CD4-positive, alpha-beta T cell treated with Interleukin-17A for 4 hours (primary cell): Measurements from ENCODE around the gene SGCD.

ENCODE experiments used
- DNase-seq: peaks from one replicate; pipeline ENCODE4 v3.0.0-alpha.2; 2020; ENCODE audit warnings: mixed read lengths

Gene SGCD

GRCh38 chr5:156706631-156707030 is 379.7 kb downstream of the SGCD start:
- DNase-seq = no peak

GRCh38 chr5:156707750-156708149 is 380.8 kb downstream of the SGCD start:
- no peak for DNase-seq

- no peak for DNase-seq
Observed at GRCh38 chr5:156715287-156715686, 388.3 kb downstream of the SGCD start.

GRCh38 chr5:156716591-156717380 is 389.8 kb downstream of the SGCD start:
- no peak for DNase-seq

- DNase-seq = no peak
Observed at GRCh38 chr5:156718985-156719384, 392.0 kb downstream of the SGCD start.

- no peak for DNase-seq
Observed at GRCh38 chr5:156722358-156722757, 395.4 kb downstream of the SGCD start.

- DNase-seq = no peak
Observed at GRCh38 chr5:156735477-156735876, 408.5 kb downstream of the SGCD start.

GRCh38 chr5:156741516-156741915 is 414.6 kb downstream of the SGCD start:
- no peak for DNase-seq

- DNase-seq = no peak
Observed at GRCh38 chr5:156753846-156754245, 426.9 kb downstream of the SGCD start.

- no peak for DNase-seq
Observed at GRCh38 chr5:156755421-156756087, 428.6 kb downstream of the SGCD start.

GRCh38 chr5:156758011-156758791 is 431.2 kb downstream of the SGCD start:
- DNase-seq = no peak

GRCh38 chr5:156759156-156759555 is 432.2 kb downstream of the SGCD start:
- no peak for DNase-seq

GRCh38 chr5:156762771-156763170 is 435.8 kb downstream of the SGCD start:
- DNase-seq = no peak

GRCh38 chr5:156764176-156764971 is 437.4 kb downstream of the SGCD start:
- no peak for DNase-seq

GRCh38 chr5:156774273-156774672 is 447.3 kb downstream of the SGCD start:
- no peak for DNase-seq

GRCh38 chr5:156778139-156778706 is 451.3 kb downstream of the SGCD start:
- no peak for DNase-seq

- DNase-seq = no peak
Observed at GRCh38 chr5:156778752-156779151, 451.8 kb downstream of the SGCD start.

GRCh38 chr5:156779436-156779835 is 452.5 kb downstream of the SGCD start:
- DNase-seq = no peak

- DNase-seq = no peak
Observed at GRCh38 chr5:156783092-156783491, 456.1 kb downstream of the SGCD start.

GRCh38 chr5:156794687-156795086 is 467.7 kb downstream of the SGCD start:
- no peak for DNase-seq

- no peak for DNase-seq
Observed at GRCh38 chr5:156798201-156798600, 471.2 kb downstream of the SGCD start.

GRCh38 chr5:156799171-156799570 is 472.2 kb downstream of the SGCD start:
- DNase-seq = no peak
